Vagina (tissue), 2 donors: Measurements from ENCODE around the gene CEBPG.

ENCODE experiments used
- CTCF ChIP-seq, 3 experiments: fragments of 450-650 bp in 2 of 3; fragments of 200-600 bp in 1 of 3; sonication (generic) in 1 of 3; IDR thresholded peaks; one replicate each; pipeline ENCODE4 v1.5.1; 2017 to 2019; ENCODE audit warnings: antibody characterized with exemption in 3 of 3, mild to moderate bottlenecking in 2 of 3, moderate library complexity in 2 of 3
- POLR2A ChIP-seq, 2 donors: fragments of 450-650 bp; IDR thresholded peaks; one replicate each; pipeline ENCODE4 v1.6.1; 2017; ENCODE audit warnings: antibody characterized with exemption in 2 of 2, mild to moderate bottlenecking in 2 of 2, moderate library complexity in 2 of 2

DNA sequence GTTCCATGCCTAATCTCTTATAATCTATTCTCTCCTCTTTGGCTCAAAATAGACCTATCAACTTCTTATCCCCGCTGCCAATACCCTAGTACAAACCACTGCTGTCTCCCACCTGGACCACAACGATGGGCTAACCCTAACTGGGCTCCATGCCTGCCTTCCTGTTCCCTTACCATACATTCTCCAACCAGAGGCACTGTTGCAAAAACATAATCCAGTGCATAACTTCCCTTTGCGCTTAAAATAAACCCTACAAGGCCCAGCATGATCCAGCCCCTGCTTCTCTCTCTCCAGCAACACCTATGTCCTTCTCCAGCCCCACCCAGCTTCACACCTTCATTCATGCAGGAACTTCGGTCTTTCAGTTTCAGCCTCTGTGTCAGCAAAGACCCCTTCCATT lies 43.8 kb upstream of the CEBPG start:
- TF ChIP-seq CTCF (IDR thresholded peaks at IDR 0.05) (no peak), POLR2A (IDR thresholded peaks at IDR 0.05) (no peak)
